GM19438 (cell line): ENCODE measurements around the gene CACNB3.
"Not testable (repeated sequence)": the region's sequence is repeated elsewhere in the genome, so short reads cannot be mapped to it uniquely, and the experiment has no call there.

Experiments
- ATAC-seq: cut with Tn5 transposase; IDR thresholded peaks from one replicate; pipeline ENCODE4 v1.9.1; 2021; ENCODE audit warnings: low read depth; ENCODE audit not compliant: unreplicated experiment

CACNB3 gene

DNA sequence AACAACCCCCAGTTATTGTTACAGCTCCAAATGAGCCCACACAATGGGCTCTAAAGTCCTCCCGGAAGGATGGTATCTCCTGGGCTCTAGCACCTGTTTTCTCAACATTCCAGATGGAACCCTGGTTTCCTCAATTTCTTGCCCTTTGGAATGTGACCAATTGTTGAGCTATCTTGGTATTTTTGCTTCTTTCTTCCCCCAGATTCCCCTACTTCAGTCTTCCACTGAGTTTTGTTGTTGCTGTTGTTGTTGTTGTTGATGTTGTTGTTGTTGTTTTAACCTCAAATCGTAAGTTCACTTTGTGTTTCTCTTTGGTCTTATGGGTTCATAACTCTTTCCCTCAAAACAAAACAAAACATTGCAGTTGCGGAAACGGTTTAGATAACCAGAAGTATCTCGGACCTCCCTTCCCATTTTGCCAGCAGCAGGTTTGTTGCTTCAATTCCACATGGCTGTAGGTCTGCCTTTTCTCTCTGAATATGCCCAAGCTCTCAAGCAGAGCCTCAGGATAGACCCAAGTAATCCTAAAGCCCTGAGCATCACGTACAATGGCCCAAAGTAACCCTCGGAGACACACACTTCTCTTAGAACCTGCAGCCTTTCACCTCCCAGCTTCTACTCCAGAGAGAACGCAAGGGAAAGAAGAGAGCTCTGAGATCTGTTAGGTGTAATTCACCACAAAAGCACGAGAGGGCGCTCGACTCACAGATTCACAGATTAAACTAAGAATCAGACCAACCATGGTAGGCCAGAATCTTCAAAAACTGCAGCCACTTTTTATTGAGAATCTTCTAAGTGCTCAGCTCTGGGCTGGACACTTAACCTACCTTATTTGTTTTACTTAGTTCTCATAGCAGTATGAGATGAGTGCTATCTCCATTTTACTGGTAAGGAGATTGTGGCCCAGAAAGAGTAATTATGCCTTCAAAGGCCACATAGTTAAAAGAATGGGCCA lies 34.7 kb downstream of the CACNB3 start:
- ATAC-seq = no peak

GRCh38 chr12:48854488-48854887 lies 36.2 kb downstream of the CACNB3 start:
- ATAC-seq = no peak

DNA sequence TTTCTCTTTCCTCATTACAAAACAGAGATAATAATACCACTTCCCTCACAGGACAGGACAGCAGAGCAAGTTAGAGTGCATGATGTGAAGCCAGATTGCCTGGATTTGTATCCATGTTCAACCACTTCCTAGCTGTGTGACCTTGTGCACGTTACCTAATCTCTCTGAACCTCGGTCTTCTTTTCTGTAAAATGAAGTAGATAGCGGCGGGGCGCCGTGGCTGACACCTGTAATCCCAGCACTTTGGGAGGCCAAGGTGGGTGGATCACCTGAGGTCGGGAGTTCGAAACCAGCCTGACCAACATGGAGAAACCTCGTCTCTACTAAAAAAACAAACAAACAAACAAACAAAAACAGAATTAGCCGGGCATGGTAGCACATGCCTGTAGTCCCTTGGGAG lies 36.6 kb downstream of the CACNB3 start:
- not testable (repeated sequence) for ATAC-seq

DNA sequence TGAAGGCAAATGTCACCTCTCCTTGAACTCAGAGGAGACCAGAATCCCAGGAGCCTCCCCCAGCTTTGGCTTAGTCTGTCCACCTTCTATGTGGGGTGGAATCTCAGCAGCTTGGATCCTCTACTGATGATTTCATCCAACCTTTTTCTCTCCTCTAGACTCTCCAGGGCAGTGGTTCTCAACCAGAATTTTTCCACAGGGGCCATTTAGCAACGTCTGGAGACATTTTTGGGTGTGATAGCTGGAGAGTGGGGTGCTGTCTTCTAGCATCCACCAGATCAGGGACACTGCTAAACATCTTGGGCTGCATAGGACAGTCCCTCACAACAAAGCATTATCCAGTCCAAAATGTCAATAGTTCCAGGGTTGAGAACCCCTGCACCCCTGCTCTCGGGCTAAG lies 38.1 kb downstream of the CACNB3 start:
- no peak for ATAC-seq

DNA sequence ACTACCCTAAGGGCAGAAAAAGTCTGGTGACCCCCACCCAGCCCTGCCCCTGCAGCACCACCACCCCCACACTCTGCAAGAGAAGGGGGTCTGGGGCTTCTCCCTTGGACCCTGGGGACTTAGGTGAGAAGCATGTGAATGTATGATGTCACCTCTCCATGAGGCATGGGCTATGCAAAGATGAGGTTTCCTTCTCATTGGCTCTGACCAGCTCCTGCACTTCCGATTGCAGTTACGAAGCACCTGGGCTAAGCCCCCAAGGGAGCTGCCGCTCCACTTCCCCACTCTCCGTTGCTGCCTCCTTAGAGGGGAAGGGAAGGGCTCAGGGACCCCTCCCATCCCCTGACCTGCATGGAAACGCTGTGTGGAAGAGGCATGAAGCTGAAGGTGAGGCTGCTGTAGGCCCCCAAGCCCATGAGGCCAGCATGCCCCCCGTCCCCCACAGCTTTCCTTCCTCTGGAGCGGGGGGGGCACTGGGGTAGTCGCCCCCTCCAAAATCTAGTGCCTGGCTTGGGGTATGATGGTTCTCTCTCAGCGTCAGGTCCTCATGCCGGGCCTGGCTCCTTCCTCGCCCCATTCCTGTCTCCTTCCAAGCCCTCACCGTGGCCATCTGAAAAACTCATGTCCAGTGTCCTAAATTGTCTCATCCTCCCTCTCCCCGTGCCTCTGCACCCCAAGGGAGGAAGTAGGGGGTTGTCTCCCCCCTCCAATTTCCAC lies 39.1 kb downstream of the CACNB3 start:
- no peak for ATAC-seq

- ATAC-seq = no peak
Measured at GRCh38 chr12:48858043-48858442, 39.7 kb downstream of the CACNB3 start.

- ATAC-seq = no peak
Measured at GRCh38 chr12:48859607-48860006, 41.3 kb downstream of the CACNB3 start.

DNA sequence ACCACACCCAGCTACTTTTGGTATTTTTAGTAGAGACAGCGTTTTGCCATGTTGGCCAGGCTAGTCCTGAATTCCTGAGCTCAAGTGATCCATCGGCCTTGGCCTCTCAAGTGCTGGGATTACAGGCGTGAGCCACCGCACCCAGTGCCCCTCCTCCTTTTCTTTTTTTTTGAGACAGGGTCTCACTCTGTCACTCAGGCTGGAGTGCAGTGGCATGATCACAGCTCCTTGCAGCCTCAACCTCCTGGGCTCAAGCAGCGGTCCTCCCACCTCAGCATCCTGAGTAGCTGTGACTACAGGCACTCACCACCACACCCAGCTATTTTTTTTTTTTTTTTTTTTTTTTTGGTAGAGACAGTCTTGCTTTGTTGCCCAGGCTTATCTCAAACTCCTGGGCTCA lies 41.9 kb downstream of the CACNB3 start:
- ATAC-seq = not testable (repeated sequence)

GRCh38 chr12:48861111-48861510 lies 42.8 kb downstream of the CACNB3 start:
- ATAC-seq = no peak

- ATAC-seq = no peak
Measured at GRCh38 chr12:48862760-48863159, 44.5 kb downstream of the CACNB3 start.

- no peak for ATAC-seq
Measured at GRCh38 chr12:48863291-48863690, 45.0 kb downstream of the CACNB3 start.

- ATAC-seq = peak; percentile 89
Measured at GRCh38 chr12:48865281-48866051, 47.2 kb downstream of the CACNB3 start, which contains the start of gene RND1. Gene RND1 (minus strand): TSS chr12:48865870. CDS start chr12:48865767, 103 bp downstream.

GRCh38 chr12:48866052-48866711 lies 47.9 kb downstream of the CACNB3 start:
- ATAC-seq = peak; percentile 55

DNA sequence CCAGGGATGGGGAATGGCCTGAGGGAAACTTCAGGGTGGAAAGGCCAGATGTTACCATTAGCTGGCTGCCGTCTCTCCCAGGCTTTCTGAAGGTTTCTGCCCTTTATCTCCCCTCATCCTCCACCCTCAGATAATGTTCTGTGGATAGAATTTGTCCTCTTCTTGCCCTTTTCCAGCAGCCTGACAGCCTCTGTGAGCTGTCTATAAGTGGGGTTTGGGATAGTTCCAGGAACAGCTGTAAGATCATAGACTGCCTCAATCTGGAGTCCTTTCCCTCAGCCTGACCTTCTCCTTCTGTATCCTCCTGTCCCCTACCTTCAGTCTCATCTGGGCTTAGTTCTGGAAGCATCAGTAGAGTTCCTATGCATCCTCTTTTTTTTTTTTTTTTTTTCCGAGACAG lies 50.2 kb downstream of the CACNB3 start:
- no peak for ATAC-seq

- no peak for ATAC-seq
Measured at GRCh38 chr12:48869191-48869590, 50.9 kb downstream of the CACNB3 start.

GRCh38 chr12:48873096-48873495 lies 54.8 kb downstream of the CACNB3 start:
- no peak for ATAC-seq

- not testable (repeated sequence) for ATAC-seq
Measured at GRCh38 chr12:48873534-48873933, 55.2 kb downstream of the CACNB3 start.

DNA sequence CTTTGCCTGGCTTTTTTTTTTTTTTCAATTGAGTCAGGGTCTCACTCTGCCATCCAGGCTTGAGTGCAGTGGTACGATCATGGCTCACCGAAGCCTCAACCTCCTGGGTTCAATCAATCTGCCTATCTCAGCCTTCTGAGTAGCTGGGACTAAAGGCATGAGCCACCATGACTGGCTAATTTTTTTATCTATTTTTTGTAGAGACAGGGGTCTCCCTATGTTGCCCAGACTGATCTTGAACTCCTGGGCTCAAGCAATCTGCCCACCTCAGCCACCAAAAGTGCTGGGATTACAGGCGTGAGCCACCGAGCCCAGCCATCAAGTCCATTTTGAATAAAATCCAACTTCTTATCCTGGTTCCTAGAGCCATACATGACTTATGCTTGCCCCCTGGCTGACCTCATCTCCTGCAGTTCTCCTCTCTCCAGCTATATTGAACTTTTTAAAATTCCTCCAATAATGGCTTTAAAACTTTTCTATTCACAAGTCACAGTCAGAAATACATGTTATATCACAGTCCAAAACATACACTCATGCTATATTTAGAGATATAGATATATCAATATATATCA lies 57.7 kb downstream of the CACNB3 start:
- no peak for ATAC-seq
